WTC11 (cell line): ENCODE measurements around the gene PRKAR1B. TPM values are rescaled to one million over a fixed set of nuclear protein-coding genes. Genes with fewer than 3 reads are reported as not detected.

ENCODE experiments used
- ATAC-seq: fragments of 200-7000 bp; cut with Tn5 transposase; 2 replicates; pipeline ENCODE4 v1.10.0; 2021; ENCODE audit warnings: mild to moderate bottlenecking, moderate library complexity
- CTCF ChIA-PET: fragments of 300-600 bp; sonication (Branson Sonifier 250); formaldehyde crosslinking; loops from one replicate; lab custom pipeline; 2021; ENCODE audit warnings: antibody characterized with exemption; lab: Charles Lee
- POLR2A ChIA-PET: fragments of 350-600 bp; sonication (Branson Sonifier 250); formaldehyde crosslinking; loops from one replicate; lab custom pipeline; 2021; ENCODE audit warnings: antibody characterized with exemption; lab: Charles Lee
- DNase-seq: peaks from one replicate; pipeline ENCODE4 v3.0.0; 2021; ENCODE audit warnings: low spot score
- H3K27ac Mint-ChIP-seq: 2 replicates; pipeline ENCODE4 v1.8.0; 2021; ENCODE audit warnings: mixed read lengths
- H3K27me3 Mint-ChIP-seq: 2 replicates; pipeline ENCODE4 v1.8.0; 2021; ENCODE audit warnings: low read depth, mild to moderate bottlenecking, moderate library complexity, mixed read lengths
- H3K36me3 Mint-ChIP-seq: 2 replicates; pipeline ENCODE4 v1.8.0; 2021; ENCODE audit warnings: mixed read lengths
- H3K4me1 Mint-ChIP-seq: 2 replicates; pipeline ENCODE4 v1.8.0; 2022; ENCODE audit warnings: mixed read lengths
- H3K4me3 Mint-ChIP-seq: 2 replicates; pipeline ENCODE4 v1.8.0; 2021; ENCODE audit warnings: mild to moderate bottlenecking, moderate library complexity, mixed read lengths
- H3K9me3 Mint-ChIP-seq: 2 replicates; pipeline ENCODE4 v1.8.0; 2021; ENCODE audit warnings: mixed read lengths
- ARID4B ChIP-seq: sonication (generic); formaldehyde crosslinking; IDR thresholded peaks from 2 replicates; pipeline ENCODE4 v1.8.0; 2023; ENCODE audit warnings: missing genetic modification reagents, mild to moderate bottlenecking, borderline replicate concordance
- CREB1 ChIP-seq: sonication (generic); formaldehyde crosslinking; IDR thresholded peaks from 2 replicates; pipeline ENCODE4 v1.8.0; 2023; ENCODE audit warnings: mild to moderate bottlenecking, missing genetic modification reagents
- E2F5 ChIP-seq: sonication (generic); formaldehyde crosslinking; IDR thresholded peaks from 2 replicates; pipeline ENCODE4 v1.8.1; 2022; ENCODE audit warnings: mild to moderate bottlenecking, moderate library complexity, missing genetic modification reagents
- FOXK1 ChIP-seq: sonication (generic); formaldehyde crosslinking; IDR thresholded peaks from 2 replicates; pipeline ENCODE4 v1.8.0; 2022; ENCODE audit warnings: mild to moderate bottlenecking, moderate library complexity, missing genetic modification reagents
- GTF2I ChIP-seq: fragments of 250-450 bp; sonication (Bioruptor Pico); conservative IDR thresholded peaks from 2 replicates; pipeline ENCODE4 v1.4.0; 2021; ENCODE audit warnings: mild to moderate bottlenecking
- MAX ChIP-seq: sonication (generic); formaldehyde crosslinking; IDR thresholded peaks from 2 replicates; pipeline ENCODE4 v1.8.0; 2022; ENCODE audit warnings: mild to moderate bottlenecking, missing genetic modification reagents
- MLX ChIP-seq: sonication (generic); formaldehyde crosslinking; IDR thresholded peaks from 2 replicates; pipeline ENCODE4 v1.8.1; 2023; ENCODE audit warnings: mild to moderate bottlenecking, missing genetic modification reagents, moderate library complexity
- NFYB ChIP-seq: sonication (generic); formaldehyde crosslinking; conservative IDR thresholded peaks from 2 replicates; pipeline ENCODE4 v1.8.0; 2022; ENCODE audit warnings: low read depth, missing genetic modification reagents
- PREB ChIP-seq: sonication (generic); formaldehyde crosslinking; IDR thresholded peaks from 2 replicates; pipeline ENCODE4 v1.8.1; 2022; ENCODE audit warnings: mild to moderate bottlenecking, missing genetic modification reagents, moderate library complexity, borderline replicate concordance
- ZBTB21 ChIP-seq: sonication (generic); formaldehyde crosslinking; IDR thresholded peaks from 2 replicates; pipeline ENCODE4 v1.8.1; 2023; ENCODE audit warnings: mild to moderate bottlenecking, missing genetic modification reagents, borderline replicate concordance
- ZNF121 ChIP-seq: sonication (generic); formaldehyde crosslinking; IDR thresholded peaks from 2 replicates; pipeline ENCODE4 v1.8.0; 2023; ENCODE audit warnings: missing genetic modification reagents
- ZNF232 ChIP-seq: sonication (generic); formaldehyde crosslinking; IDR thresholded peaks from 2 replicates; pipeline ENCODE4 v1.8.0; 2022; ENCODE audit warnings: mild to moderate bottlenecking, missing genetic modification reagents
- ZNF512 ChIP-seq: sonication (generic); formaldehyde crosslinking; IDR thresholded peaks from 2 replicates; pipeline ENCODE4 v1.8.1; 2022; ENCODE audit warnings: missing genetic modification reagents, borderline replicate concordance
- total RNA-seq: library from RNA; stranded (reverse); gene quantifications from 3 replicates; pipeline ENCODE4 v1.2.3, GENCODE V29; 2021
- TF ChIP-seq, protein P1 (sequence below): sonication (generic); formaldehyde crosslinking; IDR thresholded peaks from 2 replicates; pipeline ENCODE4 v1.8.0; 2022; ENCODE audit warnings: mild to moderate bottlenecking, missing genetic modification reagents
- TF ChIP-seq, protein P2 (sequence below): sonication (generic); formaldehyde crosslinking; conservative IDR thresholded peaks from 2 replicates; pipeline ENCODE4 v1.8.1; 2023; ENCODE audit warnings: mild to moderate bottlenecking, low read depth, missing genetic modification reagents, moderate library complexity

PRKAR1B gene
- total RNA-seq, 1 experiment from 2014 or later, result 43.6 TPM

DNA sequence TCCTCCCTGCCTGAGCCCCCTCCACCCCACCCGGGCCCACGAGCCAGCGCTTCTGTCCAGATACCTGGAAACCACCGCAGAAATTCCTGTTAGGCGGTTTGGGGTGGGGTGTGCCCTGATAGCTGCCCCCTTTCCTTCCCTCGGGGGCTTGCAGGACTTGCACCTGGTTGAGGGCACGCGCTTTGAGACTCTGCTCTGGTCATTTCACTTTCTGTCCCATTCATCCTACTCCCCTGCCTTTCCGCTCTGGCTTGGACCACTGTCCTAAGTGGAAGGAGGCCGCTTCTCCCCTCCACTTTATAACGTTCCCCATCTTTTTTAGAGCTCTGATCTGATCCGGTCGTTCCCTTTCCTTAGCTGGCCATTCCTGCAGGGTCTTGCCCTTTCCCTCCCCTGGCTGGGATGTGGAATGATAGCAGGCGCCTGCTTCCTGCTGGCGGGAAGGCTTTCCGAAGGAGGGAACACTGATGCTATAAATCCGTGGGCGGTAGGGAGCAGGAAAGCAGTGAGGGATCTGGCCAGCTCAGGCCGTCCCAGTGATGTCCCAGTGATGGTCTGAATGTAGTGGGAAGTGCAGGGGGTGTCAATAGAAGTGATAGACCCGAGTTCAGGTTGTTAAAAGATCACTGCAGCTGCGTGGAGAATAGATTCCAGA lies 852 bp upstream of the PRKAR1B start:
- POLR2A ChIA-PET, result no interaction called here
- peak overlapping the region; percentile 80 for H3K4me3 Mint-ChIP-seq
- peak overlapping the region; percentile 79; the same call in 1 of the 2 replicates for H3K27ac Mint-ChIP-seq
- peaks cover 51% of the 10 kb centered on the region for H3K36me3 Mint-ChIP-seq
- peaks cover 28% of the 10 kb centered on the region for H3K9me3 Mint-ChIP-seq
- peaks cover 5% of the 10 kb centered on the region; the same call in 1 of the 2 replicates for H3K27me3 Mint-ChIP-seq
- DNase-seq (no peak), ATAC-seq (no peak)
- TF ChIP-seq NFYB (CRISPR knock-in tag), result no peak
- no peak for TF ChIP-seq MLX (CRISPR knock-in tag)
- no peak for TF ChIP-seq PREB
- TF ChIP-seq, protein P1, sequence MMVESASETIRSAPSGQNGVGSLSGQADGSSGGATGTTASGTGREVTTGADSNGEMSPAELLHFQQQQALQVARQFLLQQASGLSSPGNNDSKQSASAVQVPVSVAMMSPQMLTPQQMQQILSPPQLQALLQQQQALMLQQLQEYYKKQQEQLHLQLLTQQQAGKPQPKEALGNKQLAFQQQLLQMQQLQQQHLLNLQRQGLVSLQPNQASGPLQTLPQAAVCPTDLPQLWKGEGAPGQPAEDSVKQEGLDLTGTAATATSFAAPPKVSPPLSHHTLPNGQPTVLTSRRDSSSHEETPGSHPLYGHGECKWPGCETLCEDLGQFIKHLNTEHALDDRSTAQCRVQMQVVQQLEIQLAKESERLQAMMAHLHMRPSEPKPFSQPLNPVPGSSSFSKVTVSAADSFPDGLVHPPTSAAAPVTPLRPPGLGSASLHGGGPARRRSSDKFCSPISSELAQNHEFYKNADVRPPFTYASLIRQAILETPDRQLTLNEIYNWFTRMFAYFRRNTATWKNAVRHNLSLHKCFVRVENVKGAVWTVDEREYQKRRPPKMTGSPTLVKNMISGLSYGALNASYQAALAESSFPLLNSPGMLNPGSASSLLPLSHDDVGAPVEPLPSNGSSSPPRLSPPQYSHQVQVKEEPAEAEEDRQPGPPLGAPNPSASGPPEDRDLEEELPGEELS, result no peak
- no peak for TF ChIP-seq GTF2I
- no peak for TF ChIP-seq ZNF121
- no peak for TF ChIP-seq ZBTB21
- no peak for TF ChIP-seq FOXK1 (CRISPR knock-in tag)
- 0 out of 2 replicates have a peak, but pooled peaks have one; percentile 5 for TF ChIP-seq MAX (CRISPR knock-in tag)
- H3K4me1 Mint-ChIP-seq, result peaks cover 15% of the 10 kb centered on the region
- CTCF ChIA-PET, result interaction anchor here (0.6 to 1.2 kb wide), 2 partner anchors 14 to 58 kb away, joined by 3 to 5 read pairs; no protein-coding TSS in a partner anchor

DNA sequence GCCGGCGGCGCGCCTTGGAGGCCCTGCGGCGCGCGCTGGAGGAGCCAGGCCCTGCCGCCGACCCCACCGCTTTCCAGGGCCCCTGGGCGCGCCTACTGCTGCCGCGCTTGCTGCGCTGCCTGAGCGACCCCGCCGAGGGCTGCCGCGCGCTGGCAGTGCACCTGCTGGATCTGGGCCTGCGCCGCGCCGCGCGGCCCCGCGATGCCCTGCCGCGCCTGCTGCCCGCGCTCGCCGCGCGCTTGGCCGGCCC lies 302 bp downstream of the PRKAR1B start:
- ChIA-PET CTCF (no interaction called here), POLR2A (interaction anchor here (1.1 kb wide), 1 partner anchor 15 kb away, joined by 4 read pairs; no protein-coding TSS in a partner anchor)
- DNase-seq (no peak), ATAC-seq (peak; percentile 6; the same call in 1 of the 2 replicates)
- H3K36me3 Mint-ChIP-seq, result peaks cover 59% of the 10 kb centered on the region
- TF ChIP-seq ZNF512 (CRISPR knock-in tag) (no peak), E2F5 (CRISPR knock-in tag) (no peak), CREB1 (CRISPR knock-in tag) (no peak), ZNF232 (CRISPR knock-in tag) (peak; percentile 55; the same call in 1 of the 2 replicates), ARID4B (CRISPR knock-in tag) (peak; percentile 10; the same call in 1 of the 2 replicates)
- TF ChIP-seq, protein P2, sequence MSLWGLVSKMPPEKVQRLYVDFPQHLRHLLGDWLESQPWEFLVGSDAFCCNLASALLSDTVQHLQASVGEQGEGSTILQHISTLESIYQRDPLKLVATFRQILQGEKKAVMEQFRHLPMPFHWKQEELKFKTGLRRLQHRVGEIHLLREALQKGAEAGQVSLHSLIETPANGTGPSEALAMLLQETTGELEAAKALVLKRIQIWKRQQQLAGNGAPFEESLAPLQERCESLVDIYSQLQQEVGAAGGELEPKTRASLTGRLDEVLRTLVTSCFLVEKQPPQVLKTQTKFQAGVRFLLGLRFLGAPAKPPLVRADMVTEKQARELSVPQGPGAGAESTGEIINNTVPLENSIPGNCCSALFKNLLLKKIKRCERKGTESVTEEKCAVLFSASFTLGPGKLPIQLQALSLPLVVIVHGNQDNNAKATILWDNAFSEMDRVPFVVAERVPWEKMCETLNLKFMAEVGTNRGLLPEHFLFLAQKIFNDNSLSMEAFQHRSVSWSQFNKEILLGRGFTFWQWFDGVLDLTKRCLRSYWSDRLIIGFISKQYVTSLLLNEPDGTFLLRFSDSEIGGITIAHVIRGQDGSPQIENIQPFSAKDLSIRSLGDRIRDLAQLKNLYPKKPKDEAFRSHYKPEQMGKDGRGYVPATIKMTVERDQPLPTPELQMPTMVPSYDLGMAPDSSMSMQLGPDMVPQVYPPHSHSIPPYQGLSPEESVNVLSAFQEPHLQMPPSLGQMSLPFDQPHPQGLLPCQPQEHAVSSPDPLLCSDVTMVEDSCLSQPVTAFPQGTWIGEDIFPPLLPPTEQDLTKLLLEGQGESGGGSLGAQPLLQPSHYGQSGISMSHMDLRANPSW (CRISPR knock-in tag), result no peak
- H3K9me3 Mint-ChIP-seq, result peaks cover 35% of the 10 kb centered on the region
- no peak overlapping the region for H3K4me3 Mint-ChIP-seq
- H3K4me1 Mint-ChIP-seq, result peaks cover 15% of the 10 kb centered on the region
- H3K27ac Mint-ChIP-seq, result no peak overlapping the region
- peaks cover 5% of the 10 kb centered on the region; the same call in 1 of the 2 replicates for H3K27me3 Mint-ChIP-seq
